ENCODE results near the gene NSUN4. TPM values are rescaled to one million over a fixed set of nuclear protein-coding genes. Genes with fewer than 3 reads are reported as not detected.
"Not testable (repeated sequence)": the region's sequence is repeated elsewhere in the genome, so short reads cannot be mapped to it uniquely, and the experiment has no call there.

The NSUN4 gene
- total RNA-seq, 2 experiments from 2014 or later = 22.3 to 22.5 TPM

- H3K4me1 Mint-ChIP-seq (ENCODE audit: low read depth) = peaks cover 44% of the 10 kb centered on the region
- CTCF ChIA-PET = interaction anchor here (4.6 kb wide), 1 partner anchor 98 kb away, joined by 19 read pairs; no protein-coding TSS in a partner anchor
Observed at GRCh38 chr1:46343351-46343695, 2.7 kb downstream of the NSUN4 start.

GRCh38 chr1:46343705-46344104 is 3.1 kb downstream of the NSUN4 start:
- H3K4me3 Mint-ChIP-seq = no peak overlapping the region
- H3K27me3 Mint-ChIP-seq (ENCODE audit: low read depth) = no peaks in the 10 kb centered on the region
- ATAC-seq (no peak), DNase-seq (no peak)
- H3K9me3 Mint-ChIP-seq (ENCODE audit: insufficient read depth) = no peaks in the 10 kb centered on the region
- H3K27ac Mint-ChIP-seq = no peak overlapping the region
- ChIA-PET POLR2A (no interaction called here), CTCF (interaction anchor here (1.3 to 4.6 kb wide), 3 partner anchors 10 to 99 kb away, joined by 3 to 19 read pairs (median 4); partner anchors contain the start of genes LRRC41 and UQCRH)
- H3K36me3 Mint-ChIP-seq (ENCODE audit: low read depth) = peaks cover 30% of the 10 kb centered on the region
- peaks cover 44% of the 10 kb centered on the region for H3K4me1 Mint-ChIP-seq (ENCODE audit: low read depth)

More at GRCh38 chr1:46343351-46343695, 2.7 kb downstream of the NSUN4 start:
- Mint-ChIP-seq H3K27ac (no peak overlapping the region), H3K36me3 (ENCODE audit: low read depth) (peaks cover 30% of the 10 kb centered on the region), H3K27me3 (ENCODE audit: low read depth) (no peaks in the 10 kb centered on the region), H3K9me3 (ENCODE audit: insufficient read depth) (no peaks in the 10 kb centered on the region), H3K4me3 (no peak overlapping the region)
- POLR2A ChIA-PET = no interaction called here
- ATAC-seq = no peak
- DNase-seq = no peak

- Mint-ChIP-seq H3K9me3 (ENCODE audit: insufficient read depth) (no peaks in the 10 kb centered on the region), H3K27ac (no peak overlapping the region), H3K4me3 (no peak overlapping the region), H3K27me3 (ENCODE audit: low read depth) (no peaks in the 10 kb centered on the region), H3K4me1 (ENCODE audit: low read depth) (peaks cover 39% of the 10 kb centered on the region), H3K36me3 (ENCODE audit: low read depth) (peaks cover 33% of the 10 kb centered on the region)
- DNase-seq (no peak), ATAC-seq (no peak)
- ChIA-PET POLR2A (no interaction called here), CTCF (interaction anchor here (1.3 to 4.6 kb wide), 3 partner anchors 11 to 100 kb away, joined by 3 to 19 read pairs (median 4); partner anchors contain the start of genes LRRC41 and UQCRH)
Observed at GRCh38 chr1:46344481-46344880, 3.9 kb downstream of the NSUN4 start.

- Mint-ChIP-seq H3K4me3 (no peak overlapping the region), H3K27ac (no peak overlapping the region), H3K36me3 (ENCODE audit: low read depth) (peaks cover 39% of the 10 kb centered on the region), H3K9me3 (ENCODE audit: insufficient read depth) (no peaks in the 10 kb centered on the region), H3K4me1 (ENCODE audit: low read depth) (peaks cover 36% of the 10 kb centered on the region), H3K27me3 (ENCODE audit: low read depth) (no peaks in the 10 kb centered on the region)
- DNase-seq (no peak), ATAC-seq (no peak)
- ChIA-PET POLR2A (no interaction called here), CTCF (interaction anchor here (1.7 to 4.6 kb wide), 2 partner anchors 12 to 100 kb away, joined by 4 to 19 read pairs; no protein-coding TSS in a partner anchor)
Observed at GRCh38 chr1:46345281-46345680, 4.7 kb downstream of the NSUN4 start.

GRCh38 chr1:46352363-46352762 is 11.8 kb downstream of the NSUN4 start:
- H3K27me3 Mint-ChIP-seq (ENCODE audit: low read depth) = no peaks in the 10 kb centered on the region
- no peak for DNase-seq
- POLR2A ChIA-PET = interaction anchor here (0.6 to 0.9 kb wide), 3 partner anchors 9 to 49 kb away, joined by 3 read pairs; partner anchors contain the start of genes LRRC41 and UQCRH
- no peak for ATAC-seq
- H3K4me1 Mint-ChIP-seq (ENCODE audit: low read depth) = peaks cover 9% of the 10 kb centered on the region
- no peak overlapping the region for H3K27ac Mint-ChIP-seq
- peaks cover 48% of the 10 kb centered on the region for H3K36me3 Mint-ChIP-seq (ENCODE audit: low read depth)
- H3K4me3 Mint-ChIP-seq = no peak overlapping the region
- H3K9me3 Mint-ChIP-seq (ENCODE audit: insufficient read depth) = no peaks in the 10 kb centered on the region
- CTCF ChIA-PET = interaction anchor here (1.2 to 1.3 kb wide), 2 partner anchors 12 to 14 kb away, joined by 3 to 4 read pairs; no protein-coding TSS in a partner anchor

- H3K9me3 Mint-ChIP-seq (ENCODE audit: insufficient read depth); DNase-seq; H3K4me1 Mint-ChIP-seq (ENCODE audit: low read depth); ATAC-seq; H3K27ac Mint-ChIP-seq; H3K27me3 Mint-ChIP-seq (ENCODE audit: low read depth); POLR2A ChIA-PET; H3K4me3 Mint-ChIP-seq: not testable (repeated sequence)
- peaks cover 40% of the 10 kb centered on the region for H3K36me3 Mint-ChIP-seq (ENCODE audit: low read depth)
- CTCF ChIA-PET = interaction anchor here (0.7 kb wide), 1 partner anchor 8 kb away, joined by 5 read pairs; no protein-coding TSS in a partner anchor
Observed at GRCh38 chr1:46355920-46356319, 15.3 kb downstream of the NSUN4 start.

- CTCF ChIA-PET = interaction anchor here (4.0 kb wide), 1 partner anchor 15 kb away, joined by 16 read pairs; no protein-coding TSS in a partner anchor
- Mint-ChIP-seq H3K9me3 (ENCODE audit: insufficient read depth) (no peaks in the 10 kb centered on the region), H3K4me3 (no peak overlapping the region), H3K27me3 (ENCODE audit: low read depth) (no peaks in the 10 kb centered on the region), H3K36me3 (ENCODE audit: low read depth) (peaks cover 35% of the 10 kb centered on the region), H3K4me1 (ENCODE audit: low read depth) (no peaks in the 10 kb centered on the region), H3K27ac (no peak overlapping the region)
- POLR2A ChIA-PET = interaction anchor here (0.6 kb wide), 1 partner anchor 9 kb away, joined by 3 read pairs; no protein-coding TSS in a partner anchor
- DNase-seq (no peak), ATAC-seq (no peak)
Observed at GRCh38 chr1:46362158-46362557, 21.6 kb downstream of the NSUN4 start.

GRCh38 chr1:46363121-46363520 is 22.5 kb downstream of the NSUN4 start:
- H3K27ac Mint-ChIP-seq = no peak overlapping the region
- ChIA-PET CTCF (no interaction called here), POLR2A (interaction anchor here (0.6 kb wide), 1 partner anchor 76 kb away, joined by 3 read pairs; no protein-coding TSS in a partner anchor)
- no peak for DNase-seq
- H3K36me3 Mint-ChIP-seq (ENCODE audit: low read depth) = peaks cover 37% of the 10 kb centered on the region
- H3K4me1 Mint-ChIP-seq (ENCODE audit: low read depth) = no peaks in the 10 kb centered on the region
- no peaks in the 10 kb centered on the region for H3K27me3 Mint-ChIP-seq (ENCODE audit: low read depth)
- no peaks in the 10 kb centered on the region for H3K9me3 Mint-ChIP-seq (ENCODE audit: insufficient read depth)
- no peak for ATAC-seq
- H3K4me3 Mint-ChIP-seq = no peak overlapping the region

GRCh38 chr1:46364612-46365011 is 24.0 kb downstream of the NSUN4 start:
- Mint-ChIP-seq H3K36me3 (ENCODE audit: low read depth) (peaks cover 38% of the 10 kb centered on the region), H3K27ac (no peak overlapping the region), H3K27me3 (ENCODE audit: low read depth) (no peaks in the 10 kb centered on the region), H3K4me1 (ENCODE audit: low read depth) (no peaks in the 10 kb centered on the region), H3K9me3 (ENCODE audit: insufficient read depth) (no peaks in the 10 kb centered on the region), H3K4me3 (no peak overlapping the region)
- ATAC-seq (no peak), DNase-seq (no peak)
- ChIA-PET CTCF (interaction anchor here (1.0 kb wide), 1 partner anchor 17 kb away, joined by 5 read pairs; no protein-coding TSS in a partner anchor), POLR2A (no interaction called here)

GRCh38 chr1:46365796-46366195 is 25.2 kb downstream of the NSUN4 start:
- ATAC-seq; H3K27me3 Mint-ChIP-seq (ENCODE audit: low read depth); H3K4me3 Mint-ChIP-seq; CTCF ChIA-PET; H3K9me3 Mint-ChIP-seq (ENCODE audit: insufficient read depth); H3K27ac Mint-ChIP-seq; DNase-seq; H3K4me1 Mint-ChIP-seq (ENCODE audit: low read depth); POLR2A ChIA-PET: not testable (repeated sequence)
- peaks cover 32% of the 10 kb centered on the region for H3K36me3 Mint-ChIP-seq (ENCODE audit: low read depth)

GRCh38 chr1:46367072-46367471 is 26.5 kb downstream of the NSUN4 start:
- DNase-seq (no peak), ATAC-seq (no peak)
- H3K9me3 Mint-ChIP-seq (ENCODE audit: insufficient read depth) = no peaks in the 10 kb centered on the region
- POLR2A ChIA-PET = no interaction called here
- H3K27me3 Mint-ChIP-seq (ENCODE audit: low read depth) = no peaks in the 10 kb centered on the region
- peaks cover 30% of the 10 kb centered on the region for H3K36me3 Mint-ChIP-seq (ENCODE audit: low read depth)
- CTCF ChIA-PET = interaction anchor here (1.1 kb wide), 1 partner anchor 14 kb away, joined by 3 read pairs; no protein-coding TSS in a partner anchor
- H3K27ac Mint-ChIP-seq = no peak overlapping the region
- H3K4me1 Mint-ChIP-seq (ENCODE audit: low read depth) = peaks cover 3% of the 10 kb centered on the region
- H3K4me3 Mint-ChIP-seq = no peak overlapping the region

- H3K4me1 Mint-ChIP-seq (ENCODE audit: low read depth); H3K27ac Mint-ChIP-seq; H3K27me3 Mint-ChIP-seq (ENCODE audit: low read depth); H3K4me3 Mint-ChIP-seq; CTCF ChIA-PET; ATAC-seq; POLR2A ChIA-PET; H3K9me3 Mint-ChIP-seq (ENCODE audit: insufficient read depth); DNase-seq: not testable (repeated sequence)
- H3K36me3 Mint-ChIP-seq (ENCODE audit: low read depth) = peaks cover 29% of the 10 kb centered on the region
Observed at GRCh38 chr1:46367701-46368100, 27.1 kb downstream of the NSUN4 start.
